SU-DHL-6 (cell line): Measurements from ENCODE around the gene DDN.

Experiments
- EZH2phosphoT487 ChIP-seq: fragments of 200-600 bp; sonication (generic), shearing (Covaris generic); conservative IDR thresholded peaks from 2 replicates; pipeline ENCODE4 v1.6.1; 2018; ENCODE audit warnings: mild to moderate bottlenecking, antibody characterized with exemption, low read length, moderate library complexity, mixed read lengths
- TF ChIP-seq, protein P1 (sequence below): fragments of 200-600 bp; sonication (generic); IDR thresholded peaks from one replicate; pipeline ENCODE4 v1.5.1; 2017; ENCODE audit warnings: antibody characterized with exemption, mild to moderate bottlenecking, low read length, moderate library complexity; ENCODE audit not compliant: insufficient read depth, poor library complexity, severe bottlenecking

- TF ChIP-seq, protein P1, sequence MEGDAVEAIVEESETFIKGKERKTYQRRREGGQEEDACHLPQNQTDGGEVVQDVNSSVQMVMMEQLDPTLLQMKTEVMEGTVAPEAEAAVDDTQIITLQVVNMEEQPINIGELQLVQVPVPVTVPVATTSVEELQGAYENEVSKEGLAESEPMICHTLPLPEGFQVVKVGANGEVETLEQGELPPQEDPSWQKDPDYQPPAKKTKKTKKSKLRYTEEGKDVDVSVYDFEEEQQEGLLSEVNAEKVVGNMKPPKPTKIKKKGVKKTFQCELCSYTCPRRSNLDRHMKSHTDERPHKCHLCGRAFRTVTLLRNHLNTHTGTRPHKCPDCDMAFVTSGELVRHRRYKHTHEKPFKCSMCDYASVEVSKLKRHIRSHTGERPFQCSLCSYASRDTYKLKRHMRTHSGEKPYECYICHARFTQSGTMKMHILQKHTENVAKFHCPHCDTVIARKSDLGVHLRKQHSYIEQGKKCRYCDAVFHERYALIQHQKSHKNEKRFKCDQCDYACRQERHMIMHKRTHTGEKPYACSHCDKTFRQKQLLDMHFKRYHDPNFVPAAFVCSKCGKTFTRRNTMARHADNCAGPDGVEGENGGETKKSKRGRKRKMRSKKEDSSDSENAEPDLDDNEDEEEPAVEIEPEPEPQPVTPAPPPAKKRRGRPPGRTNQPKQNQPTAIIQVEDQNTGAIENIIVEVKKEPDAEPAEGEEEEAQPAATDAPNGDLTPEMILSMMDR: no peak
- no peak for TF ChIP-seq EZH2phosphoT487
These were observed 5.4 kb downstream of the DDN start for GRCh38 chr12:48993787-48994186.
